ENCODE data around the gene HEATR5A.

GRCh38 chr14:31418440-31418839 is 1.9 kb downstream of the HEATR5A start:
- TF ChIP-seq, protein P1, sequence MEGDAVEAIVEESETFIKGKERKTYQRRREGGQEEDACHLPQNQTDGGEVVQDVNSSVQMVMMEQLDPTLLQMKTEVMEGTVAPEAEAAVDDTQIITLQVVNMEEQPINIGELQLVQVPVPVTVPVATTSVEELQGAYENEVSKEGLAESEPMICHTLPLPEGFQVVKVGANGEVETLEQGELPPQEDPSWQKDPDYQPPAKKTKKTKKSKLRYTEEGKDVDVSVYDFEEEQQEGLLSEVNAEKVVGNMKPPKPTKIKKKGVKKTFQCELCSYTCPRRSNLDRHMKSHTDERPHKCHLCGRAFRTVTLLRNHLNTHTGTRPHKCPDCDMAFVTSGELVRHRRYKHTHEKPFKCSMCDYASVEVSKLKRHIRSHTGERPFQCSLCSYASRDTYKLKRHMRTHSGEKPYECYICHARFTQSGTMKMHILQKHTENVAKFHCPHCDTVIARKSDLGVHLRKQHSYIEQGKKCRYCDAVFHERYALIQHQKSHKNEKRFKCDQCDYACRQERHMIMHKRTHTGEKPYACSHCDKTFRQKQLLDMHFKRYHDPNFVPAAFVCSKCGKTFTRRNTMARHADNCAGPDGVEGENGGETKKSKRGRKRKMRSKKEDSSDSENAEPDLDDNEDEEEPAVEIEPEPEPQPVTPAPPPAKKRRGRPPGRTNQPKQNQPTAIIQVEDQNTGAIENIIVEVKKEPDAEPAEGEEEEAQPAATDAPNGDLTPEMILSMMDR (IDR thresholded peaks at IDR 0.05): no peak
- TF ChIP-seq POLR2A (IDR thresholded peaks at IDR 0.05) (no peak), POLR2AphosphoS5 (IDR thresholded peaks at IDR 0.05) (no peak), EP300 (IDR thresholded peaks at IDR 0.05) (no peak)
